Trophoblast cell (in vitro differentiated cells and primary cell): ENCODE results near the gene RGS19.

Experiments used
- DNase-seq, 2 donors: peaks; one replicate each; pipeline ENCODE4 v3.0.0-alpha.2; 2016
- H2AFZ ChIP-seq: 2 replicates; pipeline ENCODE4 v1.6.1; 2013; ENCODE audit warnings: low read length, moderate library complexity, mild to moderate bottlenecking; ENCODE audit not compliant: insufficient read depth, poor library complexity
- H2AK5ac ChIP-seq: 2 replicates; pipeline ENCODE4 v1.6.1; 2013; ENCODE audit warnings: mild to moderate bottlenecking, low read length
- H2BK120ac ChIP-seq: 2 replicates; pipeline ENCODE4 v1.6.1; 2013; ENCODE audit warnings: low read length, mild to moderate bottlenecking, moderate library complexity; ENCODE audit not compliant: insufficient read depth, poor library complexity
- H2BK12ac ChIP-seq: 2 replicates; pipeline ENCODE4 v1.6.1; 2013; ENCODE audit warnings: mild to moderate bottlenecking, low read length, moderate library complexity
- H2BK5ac ChIP-seq: 2 replicates; pipeline ENCODE4 v1.6.1; 2013; ENCODE audit warnings: low read length, low read depth, moderate library complexity, mild to moderate bottlenecking; ENCODE audit not compliant: poor library complexity
- H3K14ac ChIP-seq: 2 replicates; pipeline ENCODE4 v1.6.1; 2013; ENCODE audit warnings: mild to moderate bottlenecking, low read length
- H3K18ac ChIP-seq: 2 replicates; pipeline ENCODE4 v1.6.1; 2013; ENCODE audit warnings: mild to moderate bottlenecking, low read length
- H3K23ac ChIP-seq: 2 replicates; pipeline ENCODE4 v1.6.1; 2013; ENCODE audit warnings: low read length
- H3K27ac ChIP-seq: 2 replicates; pipeline ENCODE4 v1.5.1; 2013; ENCODE audit warnings: low read depth, mild to moderate bottlenecking, inconsistent platforms, low read length, moderate library complexity
- H3K27me3 ChIP-seq: 2 replicates; pipeline ENCODE4 v1.6.1; 2013; ENCODE audit warnings: inconsistent platforms, mild to moderate bottlenecking, low read length, moderate library complexity; ENCODE audit not compliant: insufficient read depth
- H3K36me3 ChIP-seq, 2 experiments: 1 replicate in 1 of 2; 2 replicates in 1 of 2; pipeline ENCODE4 v1.6.1; 2013; ENCODE audit warnings: low read length in 2 of 2, mild to moderate bottlenecking in 2 of 2, moderate library complexity in 1 of 2; ENCODE audit not compliant: insufficient read depth in 2 of 2, control insufficient read depth in 1 of 2
- H3K4ac ChIP-seq: 2 replicates; pipeline ENCODE4 v1.6.1; 2013; ENCODE audit warnings: low read depth, mild to moderate bottlenecking, low read length, moderate library complexity
- H3K4me1 ChIP-seq, 2 experiments: 1 replicate in 1 of 2; 2 replicates in 1 of 2; pipeline ENCODE4 v1.6.1; 2013; ENCODE audit warnings: low read length in 2 of 2, mild to moderate bottlenecking in 2 of 2, moderate library complexity in 1 of 2; ENCODE audit not compliant: insufficient read depth in 2 of 2, control insufficient read depth in 1 of 2
- H3K4me2 ChIP-seq: 2 replicates; pipeline ENCODE4 v1.6.1; 2013; ENCODE audit warnings: inconsistent platforms, mild to moderate bottlenecking, low read length, moderate library complexity
- H3K4me3 ChIP-seq: 2 replicates; pipeline ENCODE4 v1.5.1; 2013; ENCODE audit warnings: mild to moderate bottlenecking, low read depth, low read length, inconsistent platforms
- H3K79me1 ChIP-seq: one replicate; pipeline ENCODE4 v1.6.1; 2013; ENCODE audit warnings: low read length
- H3K79me2 ChIP-seq: 2 replicates; pipeline ENCODE4 v1.6.1; 2013; ENCODE audit warnings: low read length, mild to moderate bottlenecking; ENCODE audit not compliant: control insufficient read depth, insufficient read depth, poor library complexity
- H3K9ac ChIP-seq: 2 replicates; pipeline ENCODE4 v1.6.1; 2013; ENCODE audit warnings: mild to moderate bottlenecking, low read length
- H3K9me3 ChIP-seq: 2 replicates; pipeline ENCODE4 v1.6.1; 2013; ENCODE audit warnings: low read depth, mild to moderate bottlenecking, control low read depth, inconsistent platforms, low read length; ENCODE audit not compliant: insufficient read depth
- H4K12ac ChIP-seq: 2 replicates; pipeline ENCODE4 v1.6.1; 2013; ENCODE audit warnings: low read depth, mild to moderate bottlenecking, low read length, moderate library complexity
- H4K8ac ChIP-seq: 2 replicates; pipeline ENCODE4 v1.6.1; 2013; ENCODE audit warnings: low read depth, mild to moderate bottlenecking, low read length, moderate library complexity
- H4K91ac ChIP-seq: one replicate; pipeline ENCODE4 v1.6.1; 2013; ENCODE audit warnings: low read depth, mild to moderate bottlenecking, low read length, moderate library complexity
- WGBS: extraction: QIAGEN DNeasy Blood & Tissue Kit; methylation state at CpG from one replicate; pipeline ENCODE4 v1.1.7; 2013; ENCODE audit warnings: missing lambda C conversion rate; ENCODE audit not compliant: insufficient read length, insufficient coverage; ENCODE audit errors: extremely low coverage; 5-methylcytosine and 5-hydroxymethylcytosine counted together

The RGS19 gene

GRCh38 chr20:64025101-64025825, 54.1 kb downstream of the RGS19 start:
- no peak overlapping the region for H3K4me2 ChIP-seq
- H4K91ac ChIP-seq = no peak overlapping the region
- no peak overlapping the region for H3K14ac ChIP-seq
- no peak for DNase-seq
- H2AK5ac ChIP-seq = no peak overlapping the region
- no peak overlapping the region for H3K18ac ChIP-seq
- no peak overlapping the region for H2BK120ac ChIP-seq
- no peak overlapping the region for H3K4ac ChIP-seq
- H3K9me3 ChIP-seq = peaks cover 6% of the 10 kb centered on the region
- H3K27ac ChIP-seq = no peak overlapping the region
- no peak overlapping the region for H3K23ac ChIP-seq
- peaks cover 73 to 85% of the 10 kb centered on the region in 2 experiments for H3K36me3 ChIP-seq
- H3K27me3 ChIP-seq = no peaks in the 10 kb centered on the region
- H4K8ac ChIP-seq = no peak overlapping the region
- H3K79me1 ChIP-seq = peaks cover 4% of the 10 kb centered on the region
- no peak overlapping the region for H2BK5ac ChIP-seq
- no CpG with 5 or more reads among the region's 18 CpGs for WGBS
- no peak overlapping the region for H3K9ac ChIP-seq
- no peak overlapping the region for H4K12ac ChIP-seq
- H3K4me3 ChIP-seq = no peak overlapping the region
- peaks cover 1% of the 10 kb centered on the region for H3K79me2 ChIP-seq
- H2BK12ac ChIP-seq = no peak overlapping the region
- no peak overlapping the region for H2AFZ ChIP-seq
- H3K4me1 ChIP-seq = peaks cover 11 to 19% of the 10 kb centered on the region in 2 experiments

DNA sequence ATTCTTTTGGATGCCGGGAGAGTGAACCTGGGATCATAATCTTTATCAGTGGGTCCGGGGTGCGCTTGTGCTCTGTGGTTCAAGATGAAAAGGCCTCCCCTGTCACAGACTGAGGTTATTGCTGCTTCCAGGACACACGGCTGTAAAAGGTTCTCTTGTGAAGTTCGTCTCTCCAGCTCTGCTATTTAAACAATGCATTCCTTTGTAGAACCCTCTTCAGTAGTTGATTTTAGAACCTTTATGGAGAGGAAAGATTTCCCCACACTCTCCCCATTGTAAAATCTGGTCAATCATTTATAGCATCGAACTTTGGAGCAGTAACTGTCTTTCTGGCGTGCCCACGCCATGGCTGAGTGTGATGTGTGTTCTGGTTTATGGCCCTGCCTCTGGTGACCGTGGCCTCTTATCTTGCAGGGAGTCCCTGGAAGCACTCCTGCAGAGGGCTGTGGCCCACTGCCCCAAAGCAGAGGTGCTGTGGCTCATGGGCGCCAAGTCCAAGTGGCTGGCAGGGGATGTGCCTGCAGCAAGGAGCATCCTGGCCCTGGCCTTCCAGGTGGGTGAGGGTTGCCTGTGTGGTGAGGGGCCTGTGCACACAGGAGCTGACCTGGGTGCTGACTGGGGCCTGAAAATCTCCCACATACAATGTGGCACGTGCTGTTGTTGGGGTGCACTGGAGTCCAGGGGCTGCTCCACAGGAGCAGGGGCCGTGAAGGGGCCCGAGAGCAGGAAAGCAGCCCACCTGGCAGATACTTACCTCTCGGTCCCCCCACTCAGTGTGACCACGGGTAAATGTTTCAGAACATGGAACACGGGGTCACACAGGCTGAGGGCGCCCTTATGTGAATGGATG, 55.0 kb downstream of the RGS19 start:
- H3K36me3 ChIP-seq = peaks cover 69 to 83% of the 10 kb centered on the region in 2 experiments
- H3K79me1 ChIP-seq = peaks cover 4% of the 10 kb centered on the region
- peaks cover 1% of the 10 kb centered on the region for H3K79me2 ChIP-seq
- no peak overlapping the region for H2BK12ac ChIP-seq
- no peaks in the 10 kb centered on the region for H3K27me3 ChIP-seq
- no peak overlapping the region for H2BK5ac ChIP-seq
- DNase-seq = no peak
- no peak overlapping the region for H2AK5ac ChIP-seq
- no peak overlapping the region for H4K8ac ChIP-seq
- H4K91ac ChIP-seq = no peak overlapping the region
- H3K4me1 ChIP-seq = peaks cover 11 to 21% of the 10 kb centered on the region in 2 experiments
- no peak overlapping the region for H3K4ac ChIP-seq
- H3K27ac ChIP-seq = no peak overlapping the region
- H3K23ac ChIP-seq = no peak overlapping the region
- H2BK120ac ChIP-seq = no peak overlapping the region
- no peak overlapping the region for H3K14ac ChIP-seq
- H4K12ac ChIP-seq = no peak overlapping the region
- no peak overlapping the region for H3K4me2 ChIP-seq
- H3K9ac ChIP-seq = no peak overlapping the region
- no peak overlapping the region for H3K4me3 ChIP-seq
- WGBS = no CpG with 5 or more reads among the region's 17 CpGs
- no peak overlapping the region for H3K18ac ChIP-seq
- peaks cover 6% of the 10 kb centered on the region for H3K9me3 ChIP-seq
- no peak overlapping the region for H2AFZ ChIP-seq

DNA sequence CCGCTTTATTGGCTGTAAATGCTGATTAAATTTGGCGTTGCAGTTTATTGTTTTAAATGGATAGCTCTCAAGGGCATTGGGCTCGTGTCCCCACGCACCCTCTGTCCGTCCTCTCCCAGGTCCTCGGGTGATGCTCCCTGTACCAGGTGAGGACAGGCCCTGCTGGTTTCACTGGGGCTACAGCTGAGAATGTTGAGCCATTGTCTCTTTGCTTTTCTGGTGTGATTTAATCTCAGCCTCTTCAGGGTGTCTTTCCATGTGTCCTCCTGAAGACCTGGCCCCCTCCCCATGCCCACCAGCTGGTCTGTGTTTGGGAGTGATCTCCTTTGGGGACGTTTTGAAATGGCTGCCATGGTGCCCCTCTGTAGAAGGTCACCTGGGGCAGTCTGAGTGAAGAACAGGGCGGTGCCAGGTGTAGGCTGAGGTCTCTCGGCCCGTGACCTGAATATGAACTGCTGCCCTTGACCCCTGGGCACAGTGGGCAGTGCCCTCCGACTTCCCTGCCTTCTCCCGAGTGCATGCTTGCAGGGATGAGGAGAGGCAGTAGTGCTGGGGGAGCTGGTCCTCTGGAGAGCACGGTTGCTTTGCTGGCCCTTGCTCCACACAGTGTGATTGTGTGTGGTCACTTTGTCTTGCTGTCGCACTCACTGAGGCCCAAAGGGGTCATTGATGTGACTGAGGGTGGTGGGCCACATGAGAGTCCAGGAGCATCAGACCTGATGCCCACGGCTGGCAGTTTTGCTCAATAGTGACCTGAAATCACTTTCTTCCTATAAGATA, 55.8 kb downstream of the RGS19 start:
- H4K91ac ChIP-seq = no peak overlapping the region
- H4K8ac ChIP-seq = no peak overlapping the region
- peaks cover 11 to 18% of the 10 kb centered on the region in 2 experiments for H3K4me1 ChIP-seq
- WGBS = no CpG with 5 or more reads among the region's 15 CpGs
- no peak overlapping the region for H2BK120ac ChIP-seq
- DNase-seq = no peak
- H3K14ac ChIP-seq = no peak overlapping the region
- no peak overlapping the region for H3K4me3 ChIP-seq
- H2AK5ac ChIP-seq = no peak overlapping the region
- H3K36me3 ChIP-seq = peaks cover 68 to 84% of the 10 kb centered on the region in 2 experiments
- H3K4ac ChIP-seq = no peak overlapping the region
- no peak overlapping the region for H3K23ac ChIP-seq
- H3K27ac ChIP-seq = no peak overlapping the region
- H3K9ac ChIP-seq = no peak overlapping the region
- no peak overlapping the region for H4K12ac ChIP-seq
- H2BK5ac ChIP-seq = no peak overlapping the region
- no peak overlapping the region for H3K18ac ChIP-seq
- H2AFZ ChIP-seq = no peak overlapping the region
- peaks cover 4% of the 10 kb centered on the region for H3K79me1 ChIP-seq
- no peak overlapping the region for H3K4me2 ChIP-seq
- peaks cover 1% of the 10 kb centered on the region for H3K79me2 ChIP-seq
- no peaks in the 10 kb centered on the region for H3K27me3 ChIP-seq
- no peak overlapping the region for H2BK12ac ChIP-seq
- H3K9me3 ChIP-seq = peaks cover 8% of the 10 kb centered on the region
